Activated CD4-positive, alpha-beta memory T cell treated with anti-CD3 and anti-CD28 coated beads, Interleukin-2, amount 10 ng/mL, durations not matched to agents 7 days and 5 days (primary cell): ENCODE results near the gene PIH1D2. TPM values are rescaled to one million over a fixed set of nuclear protein-coding genes. Genes with fewer than 3 reads are reported as not detected.

Source experiments
- CTCF ChIA-PET: fragments of 350-600 bp; sonication (Branson Sonifier 250); formaldehyde crosslinking; loops from one replicate; lab custom pipeline; 2021; ENCODE audit warnings: antibody characterized with exemption, inconsistent platforms; lab: Charles Lee
- POLR2A ChIA-PET: fragments of 350-600 bp; sonication (Branson Sonifier 250); formaldehyde crosslinking; loops from one replicate; lab custom pipeline; 2021; ENCODE audit warnings: antibody characterized with exemption; lab: Charles Lee
- DNase-seq: peaks from one replicate; pipeline ENCODE4 v3.0.0-alpha.2; 2020
- H3K27ac Mint-ChIP-seq: one replicate; pipeline ENCODE4 v1.8.0; 2021; ENCODE audit warnings: mild to moderate bottlenecking, mixed read lengths
- H3K27me3 Mint-ChIP-seq: one replicate; pipeline ENCODE4 v1.8.0; 2021; ENCODE audit warnings: mixed read lengths
- H3K36me3 Mint-ChIP-seq: one replicate; pipeline ENCODE4 v1.8.0; 2021; ENCODE audit warnings: low read depth, mixed read lengths
- H3K4me1 Mint-ChIP-seq: one replicate; pipeline ENCODE4 v1.8.0; 2021; ENCODE audit warnings: mixed read lengths
- H3K4me3 Mint-ChIP-seq: one replicate; pipeline ENCODE4 v1.8.0; 2021; ENCODE audit warnings: mild to moderate bottlenecking, mixed read lengths
- H3K9me3 Mint-ChIP-seq: one replicate; pipeline ENCODE4 v1.8.0; 2021; ENCODE audit warnings: mixed read lengths
- total RNA-seq, 2 experiments: library from RNA; stranded (reverse); gene quantifications; one replicate each; pipeline ENCODE4 v1.2.3, GENCODE V29; 2021

Gene PIH1D2, protein sequence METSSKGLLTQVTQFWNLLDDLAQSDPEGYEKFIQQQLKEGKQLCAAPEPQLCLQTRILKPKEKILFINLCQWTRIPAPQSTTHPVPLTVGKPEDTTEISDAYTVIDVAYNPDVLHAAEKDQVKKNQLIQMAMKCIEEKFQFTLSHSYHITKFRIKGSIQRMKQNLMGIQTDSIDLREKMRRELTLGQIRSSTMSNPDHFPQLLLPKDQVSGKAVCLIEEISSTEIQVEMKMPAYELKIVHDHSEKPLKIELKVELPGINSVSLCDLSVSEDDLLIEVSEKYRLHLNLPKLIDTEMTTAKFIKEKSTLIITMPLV
- under 1 TPM in 1 of 2 experiments, not detected in 1; 0.18 TPM for total RNA-seq

DNA sequence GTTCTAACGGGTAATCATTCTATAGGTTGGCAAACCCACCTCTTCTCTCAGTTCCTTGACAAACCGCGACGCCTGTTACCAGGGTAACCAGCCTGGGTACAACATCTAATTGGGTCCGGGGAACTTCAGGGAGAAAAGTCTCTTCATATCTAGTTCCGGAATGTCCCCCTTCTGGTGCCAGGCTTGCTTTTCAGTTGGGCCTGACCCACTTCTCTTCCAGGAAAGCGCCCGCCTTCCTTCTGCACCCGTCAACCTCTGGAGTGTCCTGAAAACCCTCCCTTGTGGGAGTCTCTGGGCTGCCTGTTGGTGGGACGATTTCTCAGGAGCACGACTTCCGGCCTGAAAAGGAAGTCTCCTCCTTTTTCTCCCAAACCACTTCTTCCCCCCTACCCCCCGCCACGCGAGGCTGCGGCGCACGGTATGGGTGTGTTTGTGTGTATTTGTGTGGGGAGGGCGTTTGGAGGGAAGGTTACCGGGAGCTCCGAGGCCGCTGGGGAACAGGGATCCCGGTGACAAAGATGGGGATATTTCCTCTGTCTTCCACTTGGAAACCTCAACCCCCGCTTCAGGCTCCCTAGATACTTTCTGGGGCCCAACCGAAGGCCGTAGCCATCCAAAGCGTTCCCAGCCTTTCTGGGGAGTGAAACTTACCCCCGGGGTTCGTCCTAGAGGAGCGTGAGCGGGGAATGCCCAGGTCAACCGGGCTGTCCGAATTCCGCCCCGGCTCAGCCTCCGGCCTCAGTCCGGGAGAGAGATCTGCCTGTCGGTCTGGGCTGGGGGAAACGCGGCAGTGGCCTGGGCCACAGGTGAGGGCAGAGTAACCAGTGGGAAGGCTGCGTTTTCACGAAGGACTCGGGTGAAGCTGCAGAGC is at the start of gene PIH1D2, which contains the start of gene NKAPD1:
Gene PIH1D2, minus strand, starts transcription at position 77 of the 871 bp plus-strand sequence. CDS start 843 bp downstream, outside the sequence.
Gene NKAPD1, plus strand, starts transcription at position 359 of the 871 bp plus-strand sequence. CDS start 1,276 bp downstream, outside the sequence.
- peak within 1 kb of the TSS; percentile 83 for H3K27ac Mint-ChIP-seq
- H3K9me3 Mint-ChIP-seq: no peaks in the 10 kb centered on the region
- ChIA-PET POLR2A (interaction anchor here (1.0 to 5.2 kb wide), 6 partner anchors 9 to 196 kb away, joined by 3 to 30 read pairs (median 4); partner anchors contain the start of genes SDHD and TIMM8B), CTCF (interaction anchor here (1.2 to 1.3 kb wide), 3 partner anchors 9 to 203 kb away, joined by 3 to 8 read pairs (median 3); partner anchors contain the start of gene ALG9)
- H3K4me3 Mint-ChIP-seq: peak within 1 kb of the TSS; percentile 90
- peaks cover 31% of the 10 kb centered on the region for H3K4me1 Mint-ChIP-seq
- H3K36me3 Mint-ChIP-seq: peaks cover 23% of the 10 kb centered on the region
- H3K27me3 Mint-ChIP-seq: peaks cover 15% of the 10 kb centered on the region
- peak; percentile 83 for DNase-seq

DNA sequence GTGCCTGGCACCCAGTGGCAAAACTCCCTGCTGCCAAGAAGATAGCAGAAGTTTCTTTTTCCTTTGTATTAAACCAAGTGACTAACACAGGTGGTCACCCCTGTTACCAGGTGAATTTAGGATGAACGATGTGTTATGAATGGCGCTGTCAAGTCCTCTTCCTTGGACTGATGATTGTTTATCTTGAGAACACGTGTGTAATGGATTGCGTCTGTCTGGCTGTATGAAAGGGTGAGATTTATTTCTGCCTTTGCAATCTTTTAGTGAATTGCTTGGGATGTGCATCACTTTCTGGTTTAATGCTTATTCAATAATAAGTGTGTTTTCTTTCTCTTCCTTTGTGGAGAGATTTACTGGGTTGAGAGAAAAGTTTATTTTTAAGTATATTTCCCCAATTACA is 49.3 kb upstream of the PIH1D2 start:
- Mint-ChIP-seq H3K27me3 (no peaks in the 10 kb centered on the region), H3K27ac (no peak overlapping the region), H3K36me3 (no peaks in the 10 kb centered on the region), H3K4me3 (no peak overlapping the region), H3K4me1 (peaks cover 15% of the 10 kb centered on the region), H3K9me3 (no peaks in the 10 kb centered on the region)
- ChIA-PET CTCF (interaction anchor here (4.1 kb wide), 1 partner anchor 9 kb away, joined by 17 read pairs; no protein-coding TSS in a partner anchor), POLR2A (no interaction called here)
- DNase-seq: no peak

DNA sequence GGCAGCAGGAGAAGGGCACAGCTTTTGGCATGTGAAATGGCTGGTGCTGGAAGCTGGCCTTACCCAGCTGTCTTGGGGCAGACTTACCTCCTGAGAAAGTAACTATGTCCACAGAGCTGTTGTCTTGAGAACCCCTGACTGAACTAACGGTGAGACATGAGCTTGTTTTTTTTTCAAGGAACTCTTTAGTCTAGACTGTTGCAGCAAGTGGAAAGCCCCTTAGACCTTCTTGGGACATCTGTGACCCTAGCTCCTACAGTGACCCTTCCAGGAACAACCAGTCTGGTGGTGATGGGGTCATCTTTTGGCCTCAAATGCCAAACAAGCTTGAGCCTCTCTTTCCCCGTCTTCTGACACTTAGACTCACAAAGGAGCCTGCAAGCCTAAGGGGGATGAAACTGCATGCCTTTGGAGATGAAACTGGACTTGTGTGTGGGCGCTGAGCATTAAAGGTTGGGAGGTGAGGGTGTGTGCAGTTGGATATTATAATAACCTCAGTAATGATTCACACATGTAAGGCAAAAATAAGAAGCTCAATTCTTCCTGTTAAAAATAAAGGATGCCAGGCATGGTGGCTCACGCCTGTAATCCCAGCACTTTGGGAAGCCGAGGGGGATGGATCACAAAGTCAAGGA is 48.3 kb upstream of the PIH1D2 start:
- H3K27me3 Mint-ChIP-seq: no peaks in the 10 kb centered on the region
- H3K4me1 Mint-ChIP-seq: peaks cover 15% of the 10 kb centered on the region
- CTCF ChIA-PET: interaction anchor here (1.1 to 4.1 kb wide), 2 partner anchors 8 to 158 kb away, joined by 3 to 17 read pairs; no protein-coding TSS in a partner anchor
- no peak overlapping the region for H3K27ac Mint-ChIP-seq
- no peak for DNase-seq
- H3K9me3 Mint-ChIP-seq: no peaks in the 10 kb centered on the region
- POLR2A ChIA-PET: interaction anchor here (0.6 kb wide), 1 partner anchor 166 kb away, joined by 4 read pairs; no protein-coding TSS in a partner anchor
- H3K36me3 Mint-ChIP-seq: no peaks in the 10 kb centered on the region
- no peak overlapping the region for H3K4me3 Mint-ChIP-seq

DNA sequence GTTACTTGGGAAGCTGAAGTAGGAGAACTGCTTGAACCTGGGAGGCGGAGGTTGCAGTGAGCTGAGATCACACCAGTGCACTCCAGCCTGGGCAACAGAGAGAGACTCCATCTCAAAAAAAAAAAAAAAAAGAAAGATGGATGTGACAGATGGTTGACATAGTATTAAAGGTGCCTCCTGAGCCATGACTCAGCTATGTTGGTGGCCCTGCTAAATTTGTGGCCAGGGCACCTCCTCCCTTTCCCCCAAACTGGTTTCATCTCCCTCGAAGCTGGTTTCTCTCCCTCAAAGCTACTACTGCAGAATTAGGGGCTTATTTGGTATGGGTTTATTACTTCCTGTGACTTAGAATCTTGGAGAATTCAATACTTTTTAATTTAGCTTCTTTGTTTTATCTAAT is 44.4 kb upstream of the PIH1D2 start:
- ChIA-PET POLR2A (no interaction called here), CTCF (interaction anchor here (0.7 to 2.0 kb wide), 4 partner anchors 12 to 189 kb away, joined by 3 to 5 read pairs (median 4); partner anchors contain the start of gene BCO2)
- H3K4me3 Mint-ChIP-seq: no peak overlapping the region
- H3K27ac Mint-ChIP-seq: no peak overlapping the region
- no peaks in the 10 kb centered on the region for H3K9me3 Mint-ChIP-seq
- H3K4me1 Mint-ChIP-seq: peaks cover 27% of the 10 kb centered on the region
- no peaks in the 10 kb centered on the region for H3K36me3 Mint-ChIP-seq
- H3K27me3 Mint-ChIP-seq: no peaks in the 10 kb centered on the region
- peak; percentile 19 for DNase-seq

DNA sequence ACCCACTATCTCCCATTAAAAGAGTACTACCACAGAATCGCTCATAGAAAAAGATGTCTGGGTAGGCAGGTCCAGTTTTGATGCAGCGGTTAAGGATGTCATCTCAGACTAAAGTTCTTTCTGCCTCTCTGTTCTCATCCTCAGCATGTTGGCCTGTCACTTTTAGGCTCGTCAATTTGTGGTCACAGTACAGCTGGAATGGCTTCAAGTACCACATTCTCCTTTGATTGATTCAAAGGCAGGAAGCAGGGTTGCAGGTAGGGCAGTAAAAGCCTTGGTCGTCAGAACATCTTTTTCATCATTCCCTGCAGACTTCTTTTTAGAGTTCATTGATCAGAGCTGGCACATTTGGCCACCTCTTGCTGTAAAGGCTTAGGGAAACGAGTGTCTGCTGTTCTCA is 41.6 kb upstream of the PIH1D2 start:
- no peak overlapping the region for H3K4me3 Mint-ChIP-seq
- ChIA-PET POLR2A (no interaction called here), CTCF (interaction anchor here (0.6 to 2.3 kb wide), 3 partner anchors 41 to 852 kb away, joined by 4 to 10 read pairs (median 9); no protein-coding TSS in a partner anchor)
- H3K9me3 Mint-ChIP-seq: no peaks in the 10 kb centered on the region
- no peaks in the 10 kb centered on the region for H3K27me3 Mint-ChIP-seq
- no peak overlapping the region for H3K27ac Mint-ChIP-seq
- H3K4me1 Mint-ChIP-seq: peaks cover 24% of the 10 kb centered on the region
- DNase-seq: no peak
- H3K36me3 Mint-ChIP-seq: peaks cover 3% of the 10 kb centered on the region

DNA sequence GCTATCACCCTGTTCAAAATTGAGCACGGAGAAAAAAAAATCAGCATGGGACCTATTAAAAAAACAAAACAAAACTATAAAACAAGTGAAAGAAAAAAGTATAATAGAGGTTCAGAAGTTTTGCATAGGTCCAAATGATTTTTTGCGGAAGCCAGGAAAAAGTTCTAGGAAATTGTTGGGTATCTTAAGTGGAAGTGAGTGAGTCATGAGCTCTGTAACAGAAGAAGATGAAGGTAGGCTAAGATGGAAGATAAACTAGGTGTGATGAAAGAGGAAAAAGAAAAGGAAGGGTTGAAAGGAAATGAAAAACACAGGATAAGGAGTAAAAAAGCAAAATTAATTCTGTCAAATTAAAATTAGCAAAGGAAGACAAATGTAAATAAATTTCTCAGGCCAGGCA is 40.6 kb upstream of the PIH1D2 start:
- H3K36me3 Mint-ChIP-seq: peaks cover 6% of the 10 kb centered on the region
- peaks cover 19% of the 10 kb centered on the region for H3K4me1 Mint-ChIP-seq
- no peaks in the 10 kb centered on the region for H3K27me3 Mint-ChIP-seq
- H3K4me3 Mint-ChIP-seq: no peak overlapping the region
- H3K9me3 Mint-ChIP-seq: no peaks in the 10 kb centered on the region
- H3K27ac Mint-ChIP-seq: no peak overlapping the region
- CTCF ChIA-PET: interaction anchor here (0.7 to 3.2 kb wide), 11 partner anchors 8 to 272 kb away, joined by 3 to 37 read pairs (median 5); partner anchors contain the start of gene BCO2
- POLR2A ChIA-PET: interaction anchor here (1.2 kb wide), 1 partner anchor 188 kb away, joined by 4 read pairs; no protein-coding TSS in a partner anchor
- DNase-seq: no peak

DNA sequence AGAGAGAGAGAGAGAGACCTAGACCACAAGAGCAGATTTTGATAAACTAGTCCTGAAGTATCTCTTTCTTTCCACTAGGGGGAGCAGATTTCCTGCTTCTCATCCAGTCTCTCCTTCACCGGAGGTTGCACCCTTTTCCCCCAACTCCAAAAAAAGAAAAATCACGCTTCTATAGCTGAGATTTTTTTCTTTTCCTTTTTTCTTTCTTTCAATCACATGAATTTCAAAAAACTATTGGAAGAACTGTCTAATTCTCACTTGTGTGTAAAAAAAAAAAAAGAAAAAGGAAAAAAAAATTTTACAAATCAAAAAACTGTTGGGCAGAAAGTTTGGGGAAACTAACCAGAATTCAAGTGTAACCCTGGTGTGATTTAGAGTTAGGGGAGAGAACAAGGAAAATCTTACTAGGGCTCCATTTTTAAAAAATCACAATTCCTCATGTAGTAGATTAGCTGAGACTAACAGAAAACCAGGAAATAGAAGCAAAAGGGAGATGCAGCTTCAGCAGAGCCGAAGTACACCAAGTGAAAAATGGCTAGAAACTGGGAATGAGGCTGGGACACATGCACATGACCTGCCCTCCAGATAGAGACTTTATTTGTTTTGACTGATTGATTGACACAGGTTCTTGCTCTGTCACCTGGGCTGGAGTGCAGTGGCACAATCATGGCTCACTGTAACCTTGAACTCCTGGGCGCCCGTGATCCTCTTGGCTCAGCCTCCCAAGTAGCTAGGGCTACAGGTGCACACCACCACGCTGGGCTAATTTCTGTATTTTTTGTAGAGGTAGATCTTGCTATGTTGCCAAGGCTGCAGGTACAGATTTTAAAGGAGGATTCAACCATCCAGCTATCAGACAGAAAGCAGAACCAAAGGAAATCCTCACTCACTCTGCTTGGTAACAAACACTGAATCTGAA is 40.0 kb upstream of the PIH1D2 start:
- Mint-ChIP-seq H3K4me1 (peaks cover 19% of the 10 kb centered on the region), H3K27ac (no peak overlapping the region), H3K27me3 (no peaks in the 10 kb centered on the region), H3K36me3 (peaks cover 6% of the 10 kb centered on the region), H3K4me3 (no peak overlapping the region), H3K9me3 (no peaks in the 10 kb centered on the region)
- POLR2A ChIA-PET: interaction anchor here (1.2 kb wide), 1 partner anchor 187 kb away, joined by 4 read pairs; no protein-coding TSS in a partner anchor
- CTCF ChIA-PET: interaction anchor here (0.7 to 3.2 kb wide), 25 partner anchors 8 to 705 kb away, joined by 3 to 37 read pairs (median 3); partner anchors contain the start of genes BCO2 and TIMM8B
- no peak for DNase-seq

DNA sequence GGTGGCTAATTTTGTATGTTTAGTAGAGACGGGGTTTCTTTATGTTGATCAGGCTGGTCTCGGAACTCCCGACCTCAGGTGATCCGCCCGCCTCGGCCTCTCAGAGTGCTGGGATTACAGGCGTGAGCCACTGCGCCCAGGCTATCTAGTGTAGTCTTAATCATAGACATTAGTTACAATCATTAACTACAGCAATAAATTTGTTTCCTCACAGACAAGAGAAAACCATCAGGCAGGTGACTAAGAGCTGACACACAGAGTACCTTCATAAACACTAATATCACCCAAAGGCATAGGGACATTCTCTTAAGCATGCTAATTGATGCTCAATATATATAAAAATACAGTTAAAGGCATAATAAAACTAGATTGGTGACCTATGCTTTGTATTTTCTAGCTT is 32.3 kb upstream of the PIH1D2 start:
- no peak for DNase-seq
- Mint-ChIP-seq H3K4me3 (no peak overlapping the region), H3K36me3 (peaks cover 6% of the 10 kb centered on the region), H3K9me3 (no peaks in the 10 kb centered on the region), H3K27me3 (no peaks in the 10 kb centered on the region), H3K27ac (no peak overlapping the region), H3K4me1 (no peaks in the 10 kb centered on the region)
- CTCF ChIA-PET: interaction anchor here (0.8 to 1.4 kb wide), 2 partner anchors 8 to 14 kb away, joined by 3 to 5 read pairs; no protein-coding TSS in a partner anchor
- POLR2A ChIA-PET: no interaction called here

DNA sequence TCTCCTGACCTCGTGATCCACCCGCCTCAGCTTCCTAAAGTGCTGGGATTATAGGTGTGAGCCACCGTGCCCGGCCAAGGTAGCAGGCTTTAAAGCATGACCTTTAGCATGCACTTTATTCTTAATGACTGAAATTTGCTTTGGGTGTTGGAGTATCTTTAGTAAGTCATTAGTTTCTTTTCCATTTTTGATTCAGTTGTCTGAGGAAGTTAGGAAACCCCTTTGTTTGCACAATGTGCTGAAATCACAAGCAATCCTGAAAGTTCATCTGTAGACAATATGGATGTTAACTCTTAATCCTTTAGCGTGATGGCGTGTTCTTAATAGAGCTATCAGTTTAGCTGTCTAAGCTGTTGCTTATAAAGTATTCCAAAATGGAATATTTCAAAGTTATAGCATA is 29.6 kb upstream of the PIH1D2 start:
- Mint-ChIP-seq H3K36me3 (no peaks in the 10 kb centered on the region), H3K9me3 (no peaks in the 10 kb centered on the region), H3K4me1 (no peaks in the 10 kb centered on the region), H3K27me3 (no peaks in the 10 kb centered on the region), H3K4me3 (no peak overlapping the region), H3K27ac (no peak overlapping the region)
- CTCF ChIA-PET: interaction anchor here (1.0 to 1.8 kb wide), 3 partner anchors 9 to 118 kb away, joined by 3 to 5 read pairs (median 3); no protein-coding TSS in a partner anchor
- POLR2A ChIA-PET: no interaction called here
- DNase-seq: no peak

DNA sequence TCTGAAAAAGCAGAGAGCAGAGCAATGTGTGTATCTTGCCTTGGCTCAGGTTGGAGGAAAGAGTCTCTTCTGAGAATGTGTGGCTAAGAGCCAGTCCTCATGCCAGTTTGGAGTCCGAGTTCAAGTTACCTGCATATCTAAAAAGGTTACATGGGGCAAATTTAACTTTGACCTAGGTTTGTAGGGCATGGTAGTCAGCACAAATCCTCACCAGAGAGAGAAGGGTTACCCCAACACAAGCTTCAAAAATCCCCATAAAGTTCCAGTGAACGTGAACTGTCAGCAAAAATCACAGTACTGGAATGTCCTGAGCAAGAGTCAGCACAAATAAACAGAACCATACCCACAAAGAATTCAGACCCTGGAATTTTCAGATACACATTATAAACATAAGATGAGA is 26.6 kb upstream of the PIH1D2 start:
- DNase-seq: no peak
- H3K27ac Mint-ChIP-seq: no peak overlapping the region
- no peaks in the 10 kb centered on the region for H3K4me1 Mint-ChIP-seq
- ChIA-PET CTCF (interaction anchor here (0.7 kb wide), 1 partner anchor 180 kb away, joined by 3 read pairs; no protein-coding TSS in a partner anchor), POLR2A (no interaction called here)
- H3K9me3 Mint-ChIP-seq: no peaks in the 10 kb centered on the region
- no peaks in the 10 kb centered on the region for H3K27me3 Mint-ChIP-seq
- no peak overlapping the region for H3K4me3 Mint-ChIP-seq
- peaks cover 14% of the 10 kb centered on the region for H3K36me3 Mint-ChIP-seq
